ENCODE results near the gene ABHD8. TPM values are rescaled to one million over a fixed set of nuclear protein-coding genes. Genes with fewer than 3 reads are reported as not detected.

Gene ABHD8
- total and polyA plus RNA-seq, 11 donors, result 7.4 to 21.8 (median 11.6) TPM

DNA sequence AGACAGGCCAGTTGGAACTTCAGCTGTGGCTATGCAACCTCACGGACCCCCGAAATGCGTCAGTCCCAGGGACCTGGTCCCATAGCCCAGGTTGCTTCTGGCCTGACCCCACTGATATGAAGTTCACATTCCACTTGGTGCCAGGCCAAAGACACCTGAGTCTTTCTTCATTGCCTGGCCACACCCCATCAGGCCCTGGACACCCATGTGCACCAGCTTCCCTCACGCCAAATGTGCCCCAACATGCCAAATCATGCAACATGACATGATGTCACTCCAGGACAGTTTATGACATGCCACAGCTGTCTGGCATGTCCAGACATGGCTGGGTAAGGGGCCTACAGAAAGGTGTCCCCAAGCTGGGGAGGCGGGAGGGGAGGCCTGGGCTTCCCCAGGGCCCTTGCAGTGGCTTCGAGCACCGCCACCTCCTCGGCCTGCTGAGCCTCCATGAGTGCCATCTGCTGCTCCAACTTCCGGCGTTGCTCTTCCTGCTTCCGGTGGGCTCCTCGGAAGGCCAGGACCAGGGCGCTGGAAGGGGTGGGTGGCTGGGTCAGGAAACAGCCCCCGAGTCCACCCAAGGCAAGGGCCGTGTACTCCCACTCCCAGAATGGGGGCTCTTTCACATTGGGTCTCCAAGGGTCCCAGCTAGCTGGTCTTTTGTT lies 53.2 kb downstream of the ABHD8 start:
- TF ChIP-seq POLR2A (IDR thresholded peaks at IDR 0.05) (no peak), CTCF (IDR thresholded peaks at IDR 0.05) (no peak)
- Histone ChIP-seq H3K27ac (no peak overlapping the region), H3K9me3 (no peaks in the 10 kb centered on the region), H3K36me3 (peaks cover 0 to 36% (median 11%) of the 10 kb centered on the region in 9 donors), H3K27me3 (no peaks in the 10 kb centered on the region), H3K4me3 (no peak overlapping the region), H3K4me1 (peaks cover 0 to 17% (median 11%) of the 10 kb centered on the region in 12 donors)
- 81 to 96% (median 83%) methylated on average over 6 to 15 of the region's 15 CpGs for WGBS, 4 donors
- ATAC-seq, result no peak
- no peak for DNase-seq
- intact Hi-C loops (cut with DNase I), result no loop called here

DNA sequence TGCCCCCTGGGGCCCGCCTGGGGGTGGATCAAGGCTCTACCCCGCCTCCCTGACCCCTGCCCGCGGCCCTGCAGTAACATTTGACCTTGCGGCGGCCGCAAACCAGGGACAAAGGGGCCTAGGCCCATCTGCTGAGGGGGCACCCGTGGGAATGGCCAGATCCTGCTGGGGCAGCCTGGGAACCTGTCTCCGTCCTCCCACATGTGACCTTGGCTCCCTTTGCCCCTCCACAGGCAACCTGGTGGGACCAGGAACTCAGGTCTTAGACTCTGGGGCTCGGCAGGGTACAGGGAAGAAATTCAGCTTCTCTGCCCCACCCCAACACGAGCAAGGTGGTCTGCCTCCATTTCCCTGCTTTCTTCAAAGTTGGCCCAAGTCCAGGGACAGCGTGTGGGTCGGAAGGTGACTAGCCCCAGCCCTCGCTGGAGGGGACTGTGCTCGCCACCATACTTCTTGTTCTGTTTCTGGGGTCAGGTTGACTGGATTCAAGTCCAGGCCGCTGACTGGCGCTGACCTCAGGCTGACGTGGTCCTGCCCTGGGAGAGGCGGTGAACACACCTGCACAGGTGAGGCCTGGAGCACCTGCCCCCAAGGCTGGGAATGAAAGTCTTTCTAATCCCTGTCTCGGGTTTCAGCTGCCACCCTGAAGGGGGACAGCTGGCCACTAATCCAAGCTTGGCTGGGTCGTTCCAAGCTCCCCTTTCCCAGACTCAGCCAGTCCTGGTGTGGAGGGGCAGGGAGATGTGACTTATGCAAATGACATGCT lies 55.0 kb downstream of the ABHD8 start:
- 60 to 72% (median 70%) methylated on average over 10 to 21 of the region's 21 CpGs for whole genome bisulfite sequencing, 4 donors
- intact Hi-C loops (cut with DNase I), result no loop called here
- Histone ChIP-seq H3K36me3 (peaks cover 0 to 21% (median 7%) of the 10 kb centered on the region in 9 donors), H3K27ac (no peak overlapping the region), H3K27me3 (no peaks in the 10 kb centered on the region), H3K9me3 (no peaks in the 10 kb centered on the region), H3K4me1 (peaks cover 0 to 27% (median 14%) of the 10 kb centered on the region in 12 donors), H3K4me3 (no peak overlapping the region)
- no peak for DNase-seq
- no peak for ATAC-seq
- no peak for TF ChIP-seq CTCF (IDR thresholded peaks at IDR 0.05)
- no peak for TF ChIP-seq POLR2A (IDR thresholded peaks at IDR 0.05)

DNA sequence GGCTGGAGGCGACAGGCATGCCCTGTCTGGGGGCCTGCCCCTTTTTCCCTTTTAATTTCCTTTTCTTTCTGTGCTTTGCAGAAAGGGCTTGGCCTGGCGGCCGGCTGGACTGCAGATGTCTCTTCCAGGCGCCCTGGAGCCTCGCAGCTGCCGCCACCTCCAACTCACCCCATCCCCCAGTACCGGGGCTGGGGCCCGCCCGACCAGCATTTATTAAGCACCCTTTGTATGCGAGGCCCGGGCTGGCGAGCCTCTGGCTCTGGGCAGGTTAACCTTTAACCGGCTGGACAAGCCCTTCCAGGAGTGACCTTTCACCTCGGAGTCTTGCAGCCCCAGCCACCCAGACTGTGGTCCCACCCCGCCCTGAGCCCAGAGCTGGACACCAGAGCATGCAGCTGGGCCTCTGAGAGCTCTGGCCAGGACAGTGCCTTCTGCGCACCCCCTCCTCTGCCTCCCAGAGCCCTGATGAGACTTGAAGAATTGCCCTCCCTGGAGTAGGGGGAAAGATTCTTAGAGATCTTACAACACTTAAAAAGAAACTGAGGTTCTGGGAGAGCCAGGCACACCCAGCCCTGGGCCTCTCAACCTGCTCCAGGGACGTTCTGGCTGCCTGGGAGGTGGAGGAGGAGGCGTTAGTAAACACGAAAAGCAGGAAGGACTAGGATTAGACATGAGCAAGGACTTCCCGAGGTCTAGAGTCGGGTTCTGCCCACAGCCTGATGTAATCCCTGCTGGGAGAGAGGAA lies 56.4 kb downstream of the ABHD8 start:
- intact Hi-C loops (cut with DNase I), result loop anchor here in 1 of 10 donors (2.0 kb wide), 1 partner anchor 20 kb away; the partner anchor contains the start of gene OCEL1
- DNase-seq (peak in 3 of 5 donors; percentile 50 to 74 (median 64)), ATAC-seq (peak in 3 of 4 donors; percentile 1 to 25 (median 17))
- no peak for TF ChIP-seq CTCF (IDR thresholded peaks at IDR 0.05)
- no peak for TF ChIP-seq POLR2A (IDR thresholded peaks at IDR 0.05)
- Histone ChIP-seq H3K27me3 (no peaks in the 10 kb centered on the region), H3K27ac (peak overlapping the region; percentile 56 to 94 (median 78)), H3K4me1 (peaks cover 6 to 40% (median 24%) of the 10 kb centered on the region in 12 donors), H3K9me3 (no peaks in the 10 kb centered on the region), H3K4me3 (peak overlapping the region in 11 of 12 donors; percentile 10 to 96 (median 86)), H3K36me3 (peaks cover 0 to 9% (median 0%) of the 10 kb centered on the region in 9 donors)
- WGBS, 4 donors, result 15 to 21% (median 18%) methylated on average over 18 to 21 of the region's 21 CpGs

All from heart left ventricle (tissue), 16 donors.